ENCODE measurements around the gene PBRM1.

Gene PBRM1

DNA sequence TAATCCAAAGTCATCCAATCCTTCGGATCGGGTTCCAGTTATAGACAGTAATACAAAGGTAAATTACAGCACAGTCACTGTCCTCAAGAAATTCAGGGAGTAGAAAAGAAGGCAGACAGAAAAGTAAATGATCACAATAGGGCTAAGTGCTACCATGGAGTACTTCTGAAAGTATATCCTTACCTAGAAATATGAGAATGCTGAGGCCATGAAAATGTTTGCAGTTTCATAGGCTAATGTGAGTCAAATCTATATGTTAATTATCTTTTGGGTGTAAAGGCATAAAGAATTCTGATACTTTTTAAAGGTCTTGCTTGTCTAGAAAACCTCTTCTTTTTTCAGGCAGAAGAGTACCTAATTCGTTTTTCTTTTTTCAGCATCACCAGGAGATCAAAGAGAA lies 29.8 kb downstream of the PBRM1 start:
- no peak for DNase-seq

DNA sequence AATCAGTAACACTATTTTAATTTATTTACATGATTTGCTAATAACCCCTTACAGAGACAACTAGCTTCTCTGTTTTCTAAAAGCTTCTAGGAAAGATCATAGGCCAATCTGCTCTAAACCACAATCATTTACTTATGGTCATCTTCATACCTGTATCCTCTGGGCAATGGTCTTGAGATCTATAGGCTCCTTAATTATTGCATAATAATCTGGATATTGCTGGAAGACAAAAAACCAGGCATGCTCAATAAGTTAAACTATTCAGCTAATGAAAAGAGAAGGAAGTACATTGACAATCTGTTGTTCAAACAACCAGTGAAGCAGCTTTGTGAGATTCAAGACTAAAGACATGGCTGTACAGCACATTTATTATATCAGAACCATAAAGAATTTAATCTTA lies 34.1 kb downstream of the PBRM1 start:
- DNase-seq: no peak

DNA sequence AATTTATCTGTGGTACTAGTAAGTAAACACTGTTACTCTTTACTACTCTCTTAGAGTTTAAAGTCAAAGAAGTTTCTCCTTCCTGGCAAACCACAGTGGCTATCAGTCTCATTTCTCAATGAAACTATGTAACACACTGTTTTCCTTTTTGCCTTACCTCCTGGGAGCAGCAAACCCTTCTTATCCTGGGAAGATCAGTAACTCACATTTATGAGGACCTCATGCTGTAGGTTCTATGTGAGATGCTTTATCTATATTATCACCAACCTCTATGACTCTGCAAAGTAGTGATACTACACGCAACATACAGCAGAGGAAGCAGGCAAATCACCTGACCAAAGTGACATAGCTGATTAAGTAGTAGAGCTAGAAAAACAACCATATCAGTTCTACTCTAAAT lies 35.3 kb downstream of the PBRM1 start:
- no peak for DNase-seq

DNA sequence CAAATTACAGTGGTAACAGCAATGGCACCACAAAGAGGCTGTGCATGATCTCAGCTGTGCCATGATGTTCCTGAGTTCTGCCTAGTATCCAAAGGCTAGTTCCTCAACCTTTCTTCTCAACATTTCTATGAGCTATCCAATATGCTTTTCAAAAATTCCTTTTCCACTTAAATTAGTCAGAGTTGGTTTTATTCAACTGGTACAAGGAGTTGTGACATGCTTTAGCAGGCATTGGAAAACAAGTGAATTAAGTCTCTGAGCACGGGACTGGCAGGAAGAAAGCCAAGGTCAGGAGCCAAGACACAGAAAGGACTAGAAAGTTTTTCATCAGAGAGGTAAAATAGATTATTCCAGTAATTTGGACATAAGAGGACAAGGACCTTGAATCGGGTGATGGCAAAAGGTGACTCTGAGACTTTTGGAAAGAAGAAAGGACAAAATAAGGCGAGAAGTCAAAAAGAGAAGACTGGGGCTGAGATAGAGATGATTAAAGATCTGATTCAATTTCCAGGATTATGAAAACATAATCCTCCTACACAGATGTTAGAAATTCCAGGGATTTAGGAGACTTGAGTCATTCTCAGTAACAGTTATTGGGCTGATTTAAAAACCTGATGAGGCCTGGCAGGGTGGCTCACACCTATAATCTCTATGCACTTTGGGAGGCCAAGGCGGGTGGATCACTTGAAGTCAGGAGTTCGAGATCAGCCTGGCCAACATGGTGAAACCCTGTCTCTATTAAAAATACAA lies 36.1 kb downstream of the PBRM1 start:
- DNase-seq: no peak

DNA sequence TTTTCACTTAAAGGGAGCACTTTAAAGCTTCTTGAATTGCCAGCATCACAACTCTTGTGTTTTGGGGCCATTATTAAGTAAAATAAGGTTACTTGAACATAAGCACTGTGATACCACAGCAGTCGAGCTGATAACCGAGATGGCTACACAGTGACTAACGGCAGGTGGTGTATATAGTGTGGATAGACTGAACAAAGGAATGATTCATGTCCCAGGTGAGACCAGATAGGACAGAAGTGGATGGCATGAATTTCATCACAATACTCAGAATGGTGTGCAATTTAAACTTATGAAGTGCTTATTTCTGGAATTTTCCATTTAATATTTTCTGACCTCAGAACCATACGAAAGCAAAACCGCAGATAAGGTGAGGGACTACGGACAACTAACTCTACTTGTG lies 40.2 kb downstream of the PBRM1 start:
- DNase-seq: no peak

DNA sequence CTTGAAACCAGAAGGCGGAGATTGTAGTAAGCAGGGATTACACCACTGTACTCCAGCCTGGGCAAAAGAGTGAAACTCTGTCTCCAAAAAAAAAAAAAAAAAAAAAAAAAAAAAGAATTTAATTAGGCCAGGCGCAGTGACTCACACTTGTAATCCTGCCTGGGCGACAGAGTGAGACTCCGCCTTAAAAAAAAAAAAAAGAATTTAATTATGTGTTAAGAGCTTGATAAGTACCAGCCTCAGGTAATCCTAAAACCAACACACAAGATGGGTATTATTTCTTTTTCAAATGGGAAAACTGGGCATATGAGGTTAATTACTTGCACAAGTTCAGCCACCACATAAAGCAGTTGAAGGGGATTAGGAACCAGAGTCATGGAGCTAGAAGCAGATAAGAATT lies 49.0 kb downstream of the PBRM1 start:
- no peak for DNase-seq

DNA sequence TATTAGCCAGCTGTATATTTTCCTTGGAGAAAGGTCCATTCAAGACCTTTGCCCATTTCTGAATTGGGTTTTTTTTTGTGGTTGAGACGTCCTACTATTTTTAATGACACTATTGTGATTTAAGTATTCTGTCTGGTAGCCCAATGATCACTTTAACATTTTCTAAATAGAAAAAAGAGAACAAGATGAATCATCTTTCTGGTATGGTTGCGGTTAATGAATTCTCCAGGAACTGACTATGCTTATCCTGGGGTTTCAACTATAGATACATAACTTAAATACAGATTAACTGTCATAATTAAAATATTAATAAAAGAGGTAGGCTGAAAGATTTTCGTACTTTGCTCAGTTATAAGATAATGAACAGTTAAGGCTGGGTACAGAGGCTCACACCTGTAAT lies 51.9 kb downstream of the PBRM1 start:
- DNase-seq: no peak

DNA sequence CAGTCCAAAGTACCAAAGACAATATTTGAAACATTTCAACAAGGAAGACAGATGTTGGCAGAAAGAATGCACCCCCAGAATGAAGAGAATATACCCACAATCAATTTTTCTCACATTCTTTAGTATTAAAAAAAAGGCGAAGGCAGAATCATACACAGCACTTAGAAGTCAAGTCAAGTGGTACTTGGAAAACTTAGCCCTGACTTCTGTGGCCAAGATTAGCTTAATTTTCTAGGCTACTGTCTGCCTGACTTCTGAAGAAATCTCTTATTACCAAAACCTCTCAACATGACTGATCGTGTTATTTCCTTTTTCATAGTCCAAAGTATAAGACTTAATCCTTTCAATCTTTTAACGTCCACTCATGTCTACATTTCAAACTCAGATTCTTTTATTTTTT lies 60.7 kb downstream of the PBRM1 start:
- no peak for DNase-seq

DNA sequence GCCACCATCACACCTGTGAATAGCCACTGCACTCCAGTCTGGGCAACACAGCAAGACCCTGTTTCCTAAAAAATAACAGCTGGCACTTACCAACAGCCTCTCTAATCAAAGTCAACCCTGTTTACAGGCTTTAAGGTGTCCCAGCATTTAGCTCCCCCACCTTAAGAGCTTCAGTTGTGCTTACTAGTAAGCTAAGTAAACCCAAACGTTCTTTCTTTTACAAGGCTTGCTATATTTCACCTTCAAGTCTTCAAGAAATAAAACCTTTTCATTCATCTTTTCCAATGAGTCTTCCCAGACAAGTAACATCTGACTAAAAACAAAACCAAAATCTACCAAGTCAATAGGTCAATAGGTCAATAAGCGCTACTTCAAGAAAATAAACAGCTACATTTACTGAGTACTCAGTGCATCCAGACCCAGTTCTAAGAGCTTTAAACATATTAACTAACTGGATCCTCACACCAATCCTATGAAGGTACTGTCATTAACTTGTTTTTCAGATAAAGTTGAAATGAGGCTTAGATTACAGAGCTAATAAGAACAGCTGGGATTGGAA lies 62.4 kb downstream of the PBRM1 start:
- DNase-seq: no peak

DNA sequence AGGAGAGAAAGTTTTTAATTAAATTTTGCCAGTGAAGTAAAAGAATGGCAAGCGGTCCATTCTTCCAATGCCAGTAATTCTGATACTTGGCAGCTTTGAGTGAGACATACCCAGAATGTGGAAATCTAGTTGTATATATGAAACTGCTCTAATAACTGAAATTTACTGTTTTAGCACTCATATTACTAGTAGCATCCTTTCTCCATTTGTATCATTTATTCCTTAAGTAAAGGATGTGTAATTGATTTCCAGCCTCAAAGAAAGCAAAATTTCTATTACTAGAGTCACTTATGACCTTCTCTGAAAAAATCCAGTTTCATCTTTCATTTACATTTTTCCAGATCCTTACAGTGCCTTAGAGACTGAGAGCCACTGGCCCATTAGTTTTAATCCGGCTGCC lies 65.1 kb downstream of the PBRM1 start:
- no peak for DNase-seq

DNA sequence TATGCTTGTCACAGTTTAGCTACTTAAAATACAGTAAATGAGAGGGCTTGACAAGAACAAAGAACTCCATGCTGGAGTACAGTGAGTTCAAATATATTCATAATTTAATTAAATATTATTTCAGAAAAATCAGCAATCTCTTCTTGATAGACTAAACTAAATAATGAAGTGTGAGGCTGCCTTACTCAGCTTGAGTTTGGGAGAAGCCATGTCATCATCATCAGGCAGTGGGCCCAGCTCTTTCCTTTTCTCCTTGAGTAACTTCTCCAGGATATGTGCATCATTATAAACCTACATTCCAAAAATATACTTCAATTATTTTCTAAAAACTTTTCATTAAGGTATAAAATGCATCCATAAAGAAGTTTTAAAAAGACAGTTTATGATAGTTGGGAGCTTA lies 70.5 kb downstream of the PBRM1 start:
- no peak for DNase-seq

DNA sequence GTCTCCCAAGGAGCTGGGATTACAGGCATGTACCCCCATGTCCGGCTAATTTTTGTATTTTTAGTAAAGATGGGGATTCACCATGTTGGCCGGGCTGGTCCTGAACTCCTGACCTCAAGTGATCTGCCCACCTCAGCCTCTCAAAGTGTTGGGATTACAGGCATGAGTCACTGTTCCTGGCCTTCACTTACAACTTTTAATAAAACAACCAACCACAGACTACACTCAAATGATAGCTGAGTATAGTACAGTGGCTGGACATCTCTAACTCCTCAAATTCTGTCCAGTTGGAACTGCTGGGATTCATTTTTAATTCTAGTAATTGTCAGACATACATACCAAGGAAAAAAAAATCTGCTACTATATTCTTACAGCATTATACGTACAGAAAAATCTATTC lies 71.0 kb downstream of the PBRM1 start:
- DNase-seq: no peak

DNA sequence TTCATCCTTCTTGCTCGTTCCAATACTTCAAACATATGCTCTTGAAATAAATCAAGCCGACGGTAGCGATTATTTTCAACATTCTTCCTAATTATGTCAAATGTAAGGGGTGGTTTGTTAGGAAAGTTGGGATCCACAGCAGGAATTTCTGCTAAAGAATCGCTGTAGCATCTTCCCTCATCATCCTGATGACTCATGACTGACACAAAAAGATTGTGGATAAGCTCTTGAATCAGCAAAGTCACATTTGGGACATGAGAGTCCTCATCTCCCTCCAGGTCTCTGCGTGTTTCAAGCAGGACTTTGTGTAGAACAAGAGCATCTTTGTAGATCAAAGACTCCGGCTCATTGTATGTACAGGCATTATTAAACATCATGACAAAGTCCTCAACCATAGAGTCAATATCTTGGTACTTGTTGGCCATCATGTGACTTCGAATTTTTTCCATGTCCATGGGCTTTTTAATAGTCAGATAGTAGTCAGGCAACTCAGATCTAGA lies 76.3 kb downstream of the PBRM1 start:
- DNase-seq: no peak

DNA sequence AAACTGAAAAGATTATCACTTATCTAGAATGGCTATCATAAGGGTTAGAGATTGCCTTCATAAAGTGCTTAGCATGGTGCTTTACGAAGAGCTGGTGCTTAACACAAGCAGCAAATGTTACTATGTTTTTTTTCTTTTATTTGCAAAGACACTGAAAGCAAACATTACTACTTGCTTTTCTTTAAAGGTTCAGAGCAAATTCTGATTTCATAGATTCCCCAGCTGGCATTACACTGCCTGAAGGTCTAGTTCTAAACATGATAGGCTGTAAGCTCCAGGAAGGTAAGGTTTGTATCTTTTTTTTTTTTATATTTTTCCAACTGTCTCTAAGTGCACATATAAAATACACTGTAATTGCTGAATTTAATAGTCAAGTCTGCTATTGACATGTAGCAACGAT lies 77.4 kb downstream of the PBRM1 start:
- no peak for DNase-seq

DNA sequence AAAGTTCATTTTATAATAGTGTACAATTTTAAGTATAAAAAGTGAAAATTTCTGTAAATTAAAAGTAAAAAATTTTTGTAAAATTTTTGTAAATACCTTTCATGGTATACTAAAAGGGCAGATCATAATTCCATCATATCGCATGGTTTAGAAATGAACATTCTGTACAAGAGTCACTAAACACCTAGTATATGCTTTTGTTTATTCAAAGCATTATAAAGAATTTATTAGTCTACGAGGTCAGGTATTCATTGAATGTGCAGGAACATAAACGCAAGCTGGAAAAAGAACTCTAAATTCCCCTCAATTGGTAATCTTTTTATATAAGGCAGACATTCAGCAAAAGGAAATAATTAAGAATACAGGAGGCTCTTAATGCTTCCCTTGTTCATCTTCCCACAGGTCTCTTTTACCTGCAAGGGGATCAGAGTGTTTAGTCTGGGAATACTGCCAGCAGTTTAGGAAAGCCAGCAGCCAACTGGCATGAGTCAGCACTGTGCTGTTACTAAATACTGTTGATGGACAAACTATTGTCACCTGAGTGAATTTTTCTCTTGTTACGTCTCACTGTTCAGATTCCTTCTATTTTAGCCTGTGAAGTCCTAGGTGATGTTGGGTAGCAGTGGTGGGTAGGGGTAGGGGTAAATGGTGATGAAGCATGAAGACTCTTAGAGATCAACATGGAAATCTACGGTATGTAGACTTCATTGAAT lies 79.2 kb downstream of the PBRM1 start:
- DNase-seq: peak; percentile 79

DNA sequence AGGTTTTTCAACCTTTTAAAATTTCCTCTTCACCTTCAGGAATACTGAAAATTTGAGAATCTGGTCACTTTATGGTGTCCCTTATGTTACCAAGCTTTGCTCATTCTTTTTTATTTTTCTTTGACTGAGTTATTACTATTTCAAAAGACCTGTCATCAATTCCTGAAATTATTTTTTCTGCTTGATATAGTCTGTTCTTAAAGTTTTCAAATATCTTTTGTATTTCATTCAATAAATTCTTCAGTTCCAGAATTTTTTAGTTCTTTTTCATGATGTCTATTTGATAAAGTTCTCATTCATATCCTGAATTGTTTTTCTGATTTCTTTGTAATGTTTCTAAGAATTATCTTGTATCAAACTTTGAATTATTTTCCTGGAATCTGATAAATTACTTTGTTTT lies 85.5 kb downstream of the PBRM1 start:
- DNase-seq: no peak

DNA sequence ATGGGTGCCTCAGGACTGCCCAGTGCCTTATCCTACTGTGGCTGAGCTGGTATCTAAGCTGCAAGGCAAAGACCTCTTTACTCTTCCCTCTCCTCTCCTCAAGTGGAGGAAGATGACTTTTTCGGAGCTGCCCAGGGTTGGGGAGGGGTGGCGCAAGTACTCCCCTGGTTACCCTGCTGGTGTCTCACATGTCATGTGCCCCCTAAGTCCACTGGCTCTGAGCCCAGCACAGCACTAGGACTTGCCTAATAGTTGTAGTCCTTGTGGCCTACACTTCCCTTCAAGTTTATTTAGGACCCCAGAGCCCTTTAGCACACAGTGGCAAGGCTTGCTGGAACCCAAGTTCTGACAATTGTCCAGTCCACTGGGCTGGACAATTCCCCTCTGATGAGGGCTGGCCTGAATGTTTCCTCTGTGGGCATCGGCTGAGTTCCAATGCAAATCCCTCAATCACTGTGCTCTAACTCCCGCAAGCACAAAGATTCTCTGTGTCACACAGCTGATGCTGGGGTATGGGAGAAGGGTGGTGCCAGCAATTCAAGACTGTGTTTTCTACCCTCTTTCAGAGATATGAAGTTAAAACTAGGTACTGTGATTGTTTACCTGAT lies 89.0 kb downstream of the PBRM1 start:
- no peak for DNase-seq

DNA sequence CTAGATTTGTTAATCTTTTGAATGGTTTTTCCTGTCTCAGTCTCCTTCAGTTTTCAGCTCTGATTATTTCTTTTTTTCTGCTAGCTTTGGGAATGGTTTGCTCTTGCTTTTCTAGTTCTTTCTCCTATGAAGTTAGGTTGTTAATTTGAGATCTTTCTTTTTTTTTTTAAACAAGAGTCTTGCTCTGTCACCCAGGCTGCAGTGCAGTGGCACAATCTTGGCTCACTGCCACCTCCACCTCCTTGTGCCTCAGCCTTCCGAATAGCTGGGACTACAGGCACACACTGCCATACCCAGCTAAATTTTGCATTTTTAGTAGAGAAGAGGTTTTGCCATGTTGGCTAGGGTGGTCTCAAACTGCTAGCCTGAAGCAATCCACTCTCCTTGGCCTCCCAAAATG lies 92.6 kb downstream of the PBRM1 start:
- DNase-seq: no peak

DNA sequence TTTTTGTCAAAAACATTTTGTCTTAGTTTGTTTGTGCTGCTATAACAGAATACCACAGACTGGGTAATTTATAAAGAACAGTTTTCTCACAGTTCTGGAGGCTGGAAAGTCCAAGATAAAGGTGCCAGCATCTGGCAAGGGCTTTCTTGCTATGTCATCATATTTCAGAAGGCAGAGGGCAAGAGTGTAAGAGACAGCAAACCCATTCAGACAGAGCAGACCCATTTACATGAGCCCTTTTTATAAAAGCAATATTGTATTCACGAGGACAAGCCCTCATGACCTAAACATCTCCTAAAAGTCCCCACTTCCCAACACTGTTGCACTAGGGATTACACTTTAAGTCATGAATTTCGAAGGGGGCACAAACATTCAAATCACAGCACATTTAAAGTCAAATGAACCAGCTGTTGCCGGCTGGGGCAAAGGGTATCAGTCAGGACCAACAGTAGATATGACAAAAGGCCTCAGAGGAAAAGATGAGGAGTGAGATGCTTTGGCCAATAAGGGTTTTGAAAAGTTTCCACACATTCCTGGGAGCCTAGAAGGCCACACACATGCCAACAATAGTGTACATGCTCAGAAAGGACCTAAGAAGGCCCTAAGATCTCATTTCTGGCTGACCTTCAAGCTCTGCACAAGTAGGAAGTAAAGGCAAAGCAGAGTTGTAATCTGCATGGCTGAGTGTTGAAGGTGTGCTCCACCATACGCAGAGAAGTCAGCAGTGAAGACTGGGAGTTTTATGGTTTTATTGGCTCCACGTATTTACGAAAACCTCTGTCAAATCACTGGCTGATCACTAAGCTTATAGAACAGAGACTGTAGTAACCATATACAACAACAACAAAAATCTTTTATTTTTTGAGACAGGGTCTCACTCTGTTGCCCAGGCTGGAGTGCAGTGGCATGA lies 111.4 kb downstream of the PBRM1 start:
- DNase-seq: no peak

DNA sequence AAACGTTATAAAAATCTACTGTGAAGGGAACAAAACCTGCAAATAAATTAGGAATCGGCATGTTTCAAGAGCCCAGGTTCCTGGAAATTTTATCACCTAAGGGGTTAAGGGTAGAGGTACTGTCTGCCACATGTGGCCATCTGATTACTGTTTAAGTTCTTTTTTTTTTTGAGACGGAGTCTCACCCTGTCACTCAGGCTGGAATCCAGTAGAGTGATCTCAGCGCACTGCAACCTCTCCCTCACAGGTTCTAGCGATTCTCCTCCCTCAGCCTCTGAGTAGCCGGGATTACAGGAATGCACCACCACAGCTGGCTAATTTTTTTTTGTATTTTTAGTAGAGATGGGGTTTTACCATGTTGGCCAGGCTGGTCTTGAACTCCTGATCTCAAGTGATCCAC lies 113.5 kb downstream of the PBRM1 start:
- no peak for DNase-seq

DNA sequence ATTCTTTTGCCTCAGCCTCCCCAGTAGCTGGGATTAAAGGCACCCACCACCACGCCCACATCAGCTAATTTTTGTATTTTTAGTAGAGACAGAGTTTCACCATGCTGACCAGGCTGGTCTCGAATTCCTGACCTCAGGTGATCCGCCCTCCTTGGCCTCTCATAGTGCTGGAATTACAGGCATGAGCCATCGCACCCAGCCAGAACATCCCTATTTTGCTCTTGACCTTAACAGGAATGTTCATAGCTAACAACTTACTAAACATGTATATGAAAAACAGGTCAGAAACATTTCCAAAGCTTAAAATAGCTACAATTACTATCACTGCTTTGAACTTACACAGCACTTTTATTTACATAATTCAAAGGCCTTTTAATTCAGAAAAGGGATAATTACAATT lies 115.6 kb downstream of the PBRM1 start:
- DNase-seq: no peak

DNA sequence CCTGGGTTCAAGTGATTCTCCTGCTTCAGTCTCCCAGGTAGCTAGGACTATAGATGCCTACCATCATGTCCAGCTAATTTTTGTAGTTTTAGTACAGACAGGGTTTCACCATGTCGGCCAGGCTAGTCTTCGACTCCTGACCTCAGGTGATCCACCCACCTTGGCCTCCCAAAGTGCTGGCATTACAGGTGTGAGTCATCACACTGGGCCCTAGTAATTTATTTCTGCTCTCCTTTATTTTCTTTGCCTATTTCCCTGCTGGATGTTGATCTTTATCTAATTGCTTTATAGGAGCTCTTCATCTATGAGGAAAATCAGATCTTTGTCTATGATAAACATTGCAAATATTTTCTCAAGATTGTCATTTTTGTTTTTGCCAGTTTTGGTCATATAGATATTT lies 117.6 kb downstream of the PBRM1 start:
- no peak for DNase-seq

DNA sequence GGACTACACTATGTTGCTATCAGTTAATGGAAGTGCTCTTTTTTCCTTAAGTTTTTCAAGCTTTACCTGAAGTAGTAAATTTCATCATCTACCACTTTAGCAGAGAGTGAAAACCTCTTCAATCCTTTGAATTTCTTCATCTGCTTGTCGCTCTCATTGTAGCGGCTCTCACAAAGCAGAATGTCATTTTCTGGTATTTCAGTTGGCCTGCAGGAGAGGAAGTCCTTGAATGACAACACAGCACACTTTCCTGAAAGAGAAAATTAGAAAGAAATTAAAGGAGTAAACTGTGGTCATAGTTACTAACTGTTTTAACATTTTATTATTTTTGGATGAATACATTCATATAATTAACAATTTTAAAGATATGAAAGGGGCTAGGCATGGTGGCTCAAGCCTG lies 121.7 kb downstream of the PBRM1 start:
- no peak for DNase-seq
